T follicular helper cell (primary cell): ENCODE measurements around the gene ATIC.
"Not testable (repeated sequence)": the region's sequence is repeated elsewhere in the genome, so short reads cannot be mapped to it uniquely, and the experiment has no call there.

Experiments used
- DNase-seq: peaks from one replicate; pipeline ENCODE4 v3.0.0-alpha.2; 2020; ENCODE audit warnings: low read depth

ATIC gene

DNA sequence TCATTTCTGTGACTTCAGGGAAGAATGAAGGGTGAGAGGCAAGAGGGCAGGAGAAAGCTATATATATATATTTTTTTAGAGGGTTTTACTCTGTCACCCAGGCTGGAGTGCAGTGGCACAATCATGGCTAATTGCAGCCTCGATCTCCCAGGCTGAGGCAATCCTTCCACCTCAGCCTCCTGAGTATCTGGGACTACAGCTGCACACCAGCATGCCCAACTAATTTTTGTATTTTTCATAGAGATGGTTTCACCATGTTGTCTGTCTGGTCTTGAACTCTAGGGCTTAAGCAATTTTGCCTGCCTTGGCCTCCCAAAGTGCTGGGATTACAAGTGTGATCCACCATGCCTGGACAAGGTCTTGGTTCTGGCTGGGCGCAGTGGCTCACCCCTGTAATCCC, 3.4 kb downstream of the ATIC start:
- no peak for DNase-seq

DNA sequence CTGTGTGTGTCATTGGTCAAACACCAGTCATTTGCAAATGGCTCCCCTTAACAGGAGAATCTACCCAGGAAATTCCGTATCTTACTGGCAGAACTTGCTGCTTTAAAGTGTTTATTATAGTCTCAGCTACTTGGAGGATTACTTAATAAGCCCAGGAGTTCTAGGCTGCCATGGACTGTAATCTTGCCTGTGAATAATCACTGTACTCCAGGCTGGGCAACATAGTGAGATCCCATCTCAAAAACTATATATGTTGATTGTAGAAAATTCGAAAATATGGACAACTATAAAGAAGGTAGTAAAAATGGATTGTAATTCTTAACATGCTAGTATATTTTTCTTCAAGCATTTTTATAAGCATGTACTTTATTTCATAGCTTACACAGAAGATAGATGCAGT, 4.5 kb downstream of the ATIC start:
- DNase-seq: no peak

DNA sequence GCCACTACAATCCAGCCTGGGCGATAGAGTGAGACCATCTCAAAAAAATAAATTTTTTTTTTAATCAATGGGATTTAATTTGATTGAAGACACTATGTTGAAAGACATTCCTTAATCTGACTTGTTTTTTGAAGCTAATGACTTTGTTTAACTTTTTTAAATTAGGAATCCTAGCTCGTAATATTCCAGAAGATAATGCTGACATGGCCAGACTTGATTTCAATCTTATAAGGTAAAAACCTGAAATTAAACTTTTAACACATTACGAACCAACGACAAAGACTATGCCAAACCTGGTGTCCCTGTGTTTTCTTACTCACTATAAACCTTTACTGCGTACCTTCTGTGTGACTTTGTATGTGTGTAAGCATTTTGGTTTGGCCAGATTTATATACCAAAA, 7.6 kb downstream of the ATIC start:
- DNase-seq: no peak

DNA sequence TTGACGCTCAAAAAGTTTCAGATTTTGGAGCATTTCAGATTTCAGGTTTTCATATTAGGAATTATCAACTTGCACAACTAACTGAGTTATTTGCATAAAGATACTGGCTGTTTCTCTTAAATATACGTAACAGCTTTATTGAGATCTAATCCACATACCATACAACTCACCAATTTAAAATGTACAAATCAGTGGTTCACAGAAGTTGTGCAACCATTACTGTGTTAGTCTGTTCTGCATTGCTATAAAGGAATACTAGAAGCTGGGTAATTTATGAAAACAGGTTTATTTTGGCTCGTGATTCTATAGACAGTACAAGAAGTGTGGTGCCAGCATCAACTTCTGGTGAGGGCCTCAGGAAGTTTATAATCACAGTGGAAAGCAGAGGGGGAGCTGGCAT, 8.2 kb downstream of the ATIC start:
- no peak for DNase-seq

DNA sequence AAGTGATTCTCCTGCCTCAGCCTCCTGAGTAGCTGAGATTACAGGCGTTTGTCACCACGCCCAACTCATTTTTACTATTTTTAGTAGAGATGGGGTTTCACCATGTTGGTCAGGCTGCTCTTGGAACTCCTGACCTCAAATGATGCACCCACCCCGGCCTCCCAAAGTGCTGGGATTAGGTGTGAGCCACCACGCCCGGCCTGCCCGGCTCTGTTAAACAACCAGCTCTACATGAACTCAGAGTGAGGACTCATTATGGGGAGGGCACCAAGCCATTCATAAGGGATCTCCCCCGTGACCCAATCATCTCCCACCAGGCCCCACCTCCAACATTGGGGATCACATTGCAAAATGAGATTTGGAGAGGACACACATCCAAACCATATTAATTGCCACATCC, 8.8 kb downstream of the ATIC start:
- no peak for DNase-seq

DNA sequence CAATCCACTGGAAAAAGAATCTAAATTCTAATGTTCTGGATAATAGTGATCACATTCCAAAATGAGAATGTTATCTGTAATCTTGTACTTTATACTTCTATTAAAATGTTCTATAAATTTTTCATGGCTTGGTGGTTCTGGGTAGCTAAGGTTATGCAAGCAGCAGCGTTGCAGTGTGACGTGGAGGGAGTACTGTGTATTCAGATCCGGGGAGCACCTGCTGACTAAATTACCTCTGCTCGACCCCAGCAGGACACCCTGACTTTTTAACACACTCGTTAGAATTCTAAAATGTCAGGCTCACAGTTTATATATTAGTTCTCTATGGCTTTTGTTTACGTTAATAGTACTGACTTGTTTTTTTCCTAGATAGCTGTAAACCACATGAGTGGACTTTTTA, 13.0 kb downstream of the ATIC start:
- no peak for DNase-seq

DNA sequence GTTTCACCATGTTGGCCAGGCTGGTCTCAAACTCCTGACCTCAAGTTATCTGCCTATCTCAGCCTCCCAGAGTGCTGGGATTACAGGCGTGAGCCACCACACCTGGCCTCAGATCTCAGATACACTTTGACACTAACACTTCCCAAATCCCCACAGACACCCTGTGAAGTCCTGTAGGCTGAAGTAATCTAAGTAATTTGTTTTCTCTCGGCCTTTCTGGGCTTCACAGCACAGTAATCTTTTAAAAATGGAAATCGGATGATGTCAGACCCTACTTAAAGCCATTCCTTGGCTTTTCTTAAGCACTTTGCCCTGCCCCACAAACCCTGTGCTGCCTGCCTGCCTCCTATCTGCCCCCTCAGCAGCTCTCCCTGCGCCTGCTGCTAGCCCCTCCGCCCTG, 16.2 kb downstream of the ATIC start:
- DNase-seq: no peak

DNA sequence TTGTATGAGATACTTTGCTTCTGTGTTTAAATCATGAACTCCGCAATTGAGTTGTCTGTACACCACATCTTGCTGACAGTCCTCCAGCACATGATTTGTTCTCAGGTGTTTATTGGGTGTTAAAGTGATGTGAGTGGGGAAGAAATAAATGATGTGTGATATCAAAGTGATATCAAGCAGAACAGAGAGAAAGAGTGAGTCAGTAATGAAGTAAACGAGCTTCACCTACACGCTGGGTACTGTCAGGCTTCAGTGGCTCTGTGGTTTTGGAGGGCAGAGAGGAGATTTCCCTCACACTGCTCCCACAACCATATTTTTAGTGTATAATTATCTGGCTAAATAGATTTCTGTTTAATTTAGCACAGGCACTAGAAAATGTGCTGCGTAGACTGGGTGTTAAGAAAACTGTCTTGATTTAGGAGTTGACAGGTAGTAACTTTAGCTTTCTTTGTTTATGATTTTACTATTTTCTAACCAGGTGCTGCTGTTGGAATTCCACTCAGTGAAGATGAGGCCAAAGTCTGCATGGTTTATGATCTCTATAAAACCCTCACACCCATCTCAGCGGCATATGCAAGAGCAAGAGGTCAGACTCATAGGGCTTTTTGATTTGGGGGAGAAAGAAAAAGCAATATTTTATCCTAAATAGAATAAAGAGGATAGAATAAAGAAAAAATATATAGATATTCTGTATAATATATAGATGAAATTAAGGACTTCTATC, 21.2 kb downstream of the ATIC start:
- DNase-seq: no peak

DNA sequence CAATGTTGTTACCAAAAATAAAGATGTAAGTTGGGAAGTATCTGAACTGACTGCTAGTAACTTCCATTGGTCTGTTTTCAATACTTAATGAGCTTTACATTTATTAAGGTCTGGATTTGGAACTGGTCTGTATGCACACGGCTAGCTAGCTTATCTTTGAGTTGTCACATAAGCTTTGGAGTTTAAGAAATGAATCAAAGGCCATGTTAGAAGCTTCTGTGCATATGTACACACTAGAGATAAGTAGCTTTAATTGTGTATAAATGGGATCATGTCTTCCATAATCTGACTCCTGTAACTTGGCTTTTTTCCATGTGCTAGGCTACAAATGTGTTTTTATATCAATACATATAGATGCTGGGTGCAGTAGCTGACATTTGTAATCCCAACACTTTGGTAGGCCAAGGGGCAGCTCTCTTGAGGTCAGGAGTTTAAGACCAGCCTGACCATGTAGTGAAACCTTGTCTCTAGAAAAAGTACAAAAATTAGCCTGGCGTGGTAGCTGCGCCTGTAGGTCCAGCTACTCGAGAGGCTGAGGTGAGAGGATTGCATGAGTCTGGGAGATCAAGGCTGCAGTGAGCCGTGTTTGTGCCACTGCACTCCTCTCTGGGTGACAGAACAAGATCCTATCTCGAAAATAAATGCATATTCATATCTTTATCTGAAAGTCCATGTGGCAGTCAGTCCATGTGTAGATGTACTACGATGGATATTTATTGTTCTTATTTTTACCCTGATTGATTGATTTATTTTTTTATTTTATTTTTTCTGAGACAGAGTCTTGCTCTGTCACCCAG, 27.2 kb downstream of the ATIC start:
- DNase-seq: no peak

DNA sequence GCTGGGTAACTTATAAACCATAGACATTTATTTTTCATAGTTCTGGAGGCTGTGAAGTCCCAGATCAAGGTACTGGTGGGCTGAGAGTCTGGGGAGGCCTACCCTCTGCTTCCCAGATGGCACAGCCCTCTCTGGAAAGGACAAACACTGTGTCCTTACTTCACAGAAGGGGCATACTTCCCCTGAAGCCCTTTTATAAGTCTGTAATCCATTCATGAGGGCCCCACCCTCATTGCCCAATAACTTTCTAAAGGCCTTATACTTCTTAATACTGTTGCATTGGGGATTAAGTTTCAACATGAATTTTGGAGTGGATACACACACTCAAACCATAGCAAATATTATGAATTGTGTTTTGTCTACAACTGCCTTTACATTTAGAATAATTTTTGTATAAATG, 36.0 kb downstream of the ATIC start:
- no peak for DNase-seq

DNA sequence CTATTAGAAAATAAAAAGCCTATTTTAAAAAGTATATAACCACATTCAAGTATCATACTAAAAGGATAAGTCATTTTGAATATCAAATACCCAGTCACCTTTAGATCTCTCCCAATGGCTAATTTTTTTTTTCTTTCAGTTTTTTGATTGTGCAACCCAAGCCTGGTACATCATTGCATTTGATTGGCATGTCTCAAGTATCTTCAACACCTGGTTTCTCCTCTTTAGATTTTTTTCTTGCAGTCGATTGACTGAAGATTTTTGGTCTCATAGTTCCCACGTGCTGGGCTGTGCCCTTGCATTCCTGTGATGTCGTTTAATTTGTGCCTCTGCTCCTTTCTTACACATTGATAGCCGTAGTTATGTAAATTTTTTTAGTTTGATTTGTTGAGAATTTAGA, 40.7 kb downstream of the ATIC start:
- no peak for DNase-seq

DNA sequence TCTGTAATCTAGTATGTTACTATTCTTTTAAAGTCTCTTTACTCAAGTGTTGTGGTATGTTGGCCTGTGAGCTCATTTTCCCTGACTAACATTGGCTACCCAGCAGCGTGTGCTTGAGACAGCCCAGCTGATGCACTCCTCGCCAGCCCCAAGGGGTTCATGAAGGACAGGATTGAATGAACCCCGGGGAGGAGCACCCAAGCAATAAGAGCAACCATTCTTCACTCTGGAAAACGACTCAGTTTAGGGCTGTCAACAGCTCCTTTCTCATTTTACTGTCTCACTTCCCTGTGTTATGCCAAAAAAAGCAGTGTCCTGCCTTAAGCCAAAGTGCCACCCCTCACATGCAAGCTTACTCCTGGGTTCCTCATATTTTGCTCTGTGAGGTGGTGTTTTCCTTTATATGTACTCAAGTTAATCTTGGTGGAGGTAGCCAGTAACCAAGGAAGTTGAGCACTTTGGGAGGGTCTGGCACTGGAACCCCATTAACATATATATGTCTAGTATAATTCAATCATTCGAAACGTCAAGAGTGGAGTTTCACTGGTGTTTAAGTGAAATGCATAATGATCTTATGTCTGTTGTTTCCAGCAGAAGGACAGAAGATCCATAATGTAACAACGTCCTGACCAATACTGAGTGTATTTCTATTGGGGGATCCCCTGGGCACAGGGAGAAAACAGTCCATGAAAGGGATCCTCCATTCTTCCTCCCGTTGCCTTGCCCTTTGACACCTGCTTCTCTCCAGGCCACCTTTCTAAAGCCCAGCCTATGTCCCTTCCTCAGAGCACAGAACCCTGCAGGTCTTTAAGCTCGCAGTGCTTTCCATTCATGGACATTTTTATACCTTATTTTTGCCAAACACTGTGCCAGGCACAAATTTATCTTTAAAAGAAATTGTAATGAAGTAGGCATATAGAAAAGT, 43.2 kb downstream of the ATIC start:
- DNase-seq: no peak

DNA sequence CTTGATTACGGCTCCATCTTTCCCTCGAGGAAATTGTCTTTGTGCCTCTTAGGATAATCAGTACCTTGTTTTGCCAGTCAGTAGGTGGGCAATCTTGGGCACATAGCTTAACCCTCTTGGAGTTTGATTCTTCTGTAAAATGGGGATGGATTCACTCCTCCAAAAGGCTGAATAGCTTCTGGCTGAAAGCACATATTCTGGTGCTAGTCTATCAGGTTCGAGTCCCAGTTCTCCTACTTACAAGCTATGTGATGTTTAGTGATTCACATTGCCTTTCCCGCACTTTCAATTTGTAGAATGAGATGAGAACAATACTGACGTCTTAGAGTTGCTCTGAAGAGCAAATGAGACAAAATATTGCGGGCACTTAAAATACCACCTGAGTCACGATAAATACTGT, 43.9 kb downstream of the ATIC start:
- no peak for DNase-seq

DNA sequence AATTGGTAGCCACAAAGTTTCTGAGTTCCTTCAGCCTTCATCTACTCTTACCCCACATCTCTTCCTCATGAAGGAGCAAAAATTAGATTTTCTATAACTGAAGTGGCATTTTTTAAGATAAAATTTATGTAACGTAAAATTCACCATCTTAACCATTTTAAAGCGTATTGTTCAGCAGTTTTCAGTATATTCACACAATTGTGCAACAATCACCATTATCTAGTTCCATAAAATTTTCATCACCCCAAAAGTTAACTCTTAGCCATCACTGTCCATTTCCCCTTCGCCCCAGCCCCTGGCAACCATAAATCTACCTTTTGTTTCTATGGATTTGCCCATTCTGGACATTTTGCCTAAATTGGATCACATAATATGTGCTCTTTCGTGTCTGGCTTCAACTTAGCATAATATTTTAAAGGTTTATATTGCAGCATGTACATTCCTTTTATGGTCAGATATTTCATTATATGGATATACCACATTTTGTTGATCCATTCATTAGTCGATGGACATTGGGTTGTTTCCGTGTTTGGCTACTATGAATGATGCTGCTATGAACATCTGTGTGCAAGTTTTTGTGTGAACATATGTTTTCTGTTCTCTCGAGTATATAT, 44.6 kb downstream of the ATIC start:
- DNase-seq: no peak

DNA sequence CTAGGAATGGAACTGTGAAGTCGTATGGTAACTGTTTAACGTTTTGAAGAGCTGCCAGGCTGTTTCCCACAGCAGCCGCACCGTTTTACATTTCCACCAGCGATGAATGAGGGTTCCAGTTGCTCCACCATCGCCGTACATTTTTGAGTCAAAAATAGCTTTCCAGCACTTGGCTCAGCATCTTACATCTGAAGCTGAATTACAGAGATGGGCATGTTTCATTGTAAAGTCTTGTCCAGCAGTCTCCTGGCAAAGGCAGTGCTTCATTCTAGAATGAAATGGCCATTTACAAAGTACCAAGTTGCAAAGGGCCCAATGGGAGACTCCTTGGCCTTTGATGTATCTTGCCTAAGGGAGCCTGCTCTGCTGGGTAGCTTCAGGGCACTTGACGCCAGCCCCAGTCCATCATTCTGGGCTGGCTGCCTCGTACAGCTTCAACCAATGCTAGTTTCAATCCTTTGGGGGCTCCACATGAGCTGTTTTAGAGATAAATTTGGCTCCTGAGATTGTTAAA, 45.1 kb downstream of the ATIC start:
- DNase-seq: no peak

DNA sequence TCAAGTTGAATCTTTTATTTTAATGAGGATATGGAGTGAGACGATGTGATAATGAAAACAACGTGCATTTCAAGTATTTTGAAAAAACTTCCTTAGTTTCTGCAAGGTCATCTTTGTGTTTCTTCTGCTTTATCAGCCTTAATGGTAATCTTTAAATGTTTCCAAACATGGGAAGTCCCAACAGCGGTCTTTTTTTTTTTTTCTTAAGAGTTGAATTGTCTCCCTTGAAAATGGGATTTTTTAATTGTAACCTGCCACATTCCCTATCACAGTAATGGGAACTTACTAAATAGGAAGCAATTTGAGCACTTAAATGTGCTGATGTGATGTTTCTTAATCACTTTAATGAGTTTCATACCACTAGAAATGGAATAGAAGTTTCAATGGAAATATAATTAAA, 45.8 kb downstream of the ATIC start:
- DNase-seq: no peak

DNA sequence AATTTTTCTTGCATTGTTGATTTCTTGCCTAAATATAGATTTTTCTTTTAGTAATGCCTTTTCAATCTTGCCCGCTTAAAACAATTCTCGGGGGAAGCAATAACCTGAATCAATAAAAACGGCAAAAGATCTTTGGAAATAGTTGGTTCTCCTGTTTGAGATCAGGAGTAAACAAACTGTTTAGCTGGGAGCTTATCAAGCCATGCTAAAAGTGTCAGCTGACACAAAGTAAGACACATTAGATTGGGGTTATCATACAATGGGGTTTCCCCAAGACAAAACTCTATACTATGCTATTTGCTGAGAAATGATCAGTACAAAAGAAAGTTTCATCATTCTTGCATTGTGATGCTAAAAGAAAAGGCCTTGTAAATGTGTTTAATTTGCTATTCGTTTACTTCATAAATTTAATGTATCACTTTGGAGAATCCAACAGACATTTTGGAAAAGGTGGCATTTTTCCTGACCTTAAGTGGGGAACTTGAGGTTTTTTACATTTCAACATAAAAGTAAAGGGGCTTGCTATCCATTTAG, 46.5 kb downstream of the ATIC start:
- DNase-seq: no peak

DNA sequence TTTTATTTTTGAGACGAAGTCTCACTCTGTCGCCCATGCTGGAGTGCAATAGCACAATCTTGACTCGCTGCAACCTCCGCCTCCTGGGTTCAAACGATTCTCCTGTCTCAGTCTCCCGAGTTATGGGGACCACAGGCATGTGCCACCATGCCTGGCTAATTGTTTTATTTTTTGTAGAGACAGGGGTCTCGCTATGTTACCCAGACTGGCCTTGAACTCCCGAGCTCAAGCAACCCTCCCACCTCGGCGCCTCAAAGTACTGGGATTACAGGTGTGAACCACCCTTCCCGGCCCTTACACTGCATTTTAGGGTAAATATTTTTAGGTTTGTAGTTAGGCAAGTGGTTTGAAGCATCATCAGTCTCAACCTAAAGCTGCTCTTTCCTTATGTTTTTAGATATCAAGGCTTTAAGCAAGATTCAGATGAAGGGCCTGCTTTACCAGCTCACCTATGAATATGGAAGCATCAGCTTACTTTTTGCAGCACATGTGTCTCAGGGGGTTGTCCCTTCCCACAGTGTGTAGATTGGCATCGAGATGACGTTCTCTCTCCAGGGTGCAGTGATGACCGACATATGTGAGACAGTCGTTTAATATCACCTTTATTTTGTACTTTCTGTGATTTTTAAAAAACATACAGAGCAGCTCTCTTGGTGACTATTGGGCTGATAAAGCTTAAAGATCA, 47.2 kb downstream of the ATIC start:
- no peak for DNase-seq

DNA sequence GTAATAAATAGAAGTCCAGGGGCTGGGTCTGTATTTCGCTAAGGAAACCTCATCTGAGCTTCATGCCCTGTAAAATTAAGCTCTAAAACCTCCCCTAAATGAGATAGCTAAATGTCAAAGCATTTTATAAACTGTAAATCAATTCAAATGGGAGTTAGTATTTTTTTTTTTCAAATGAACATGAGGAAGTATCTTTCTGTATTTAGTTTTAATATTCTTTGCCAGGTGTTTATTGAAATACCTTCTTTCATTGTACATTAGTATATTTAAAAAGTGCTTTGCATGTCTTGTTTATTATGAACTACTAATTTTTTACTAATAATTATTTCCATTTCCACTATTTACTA, 47.7 kb downstream of the ATIC start:
- DNase-seq: no peak

DNA sequence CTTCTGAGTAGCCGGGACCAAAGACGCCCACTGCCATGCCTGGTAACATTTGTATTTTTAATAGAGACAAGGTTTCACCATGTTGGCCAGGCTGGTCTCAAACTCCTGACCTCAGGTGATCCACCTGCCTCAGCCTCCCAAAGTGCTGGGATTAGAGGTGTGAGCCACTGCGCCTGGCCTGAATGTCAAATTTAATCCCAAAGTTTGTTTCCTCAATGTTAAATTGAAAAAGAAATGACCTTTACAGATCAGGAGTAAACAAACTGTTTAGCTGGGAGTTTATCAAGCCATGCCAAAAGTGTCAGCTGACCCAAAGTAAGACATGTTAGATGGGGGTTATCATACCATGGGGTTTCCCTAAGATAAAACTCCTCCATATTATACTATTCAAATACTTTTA, 48.2 kb downstream of the ATIC start:
- not testable (repeated sequence) for DNase-seq

DNA sequence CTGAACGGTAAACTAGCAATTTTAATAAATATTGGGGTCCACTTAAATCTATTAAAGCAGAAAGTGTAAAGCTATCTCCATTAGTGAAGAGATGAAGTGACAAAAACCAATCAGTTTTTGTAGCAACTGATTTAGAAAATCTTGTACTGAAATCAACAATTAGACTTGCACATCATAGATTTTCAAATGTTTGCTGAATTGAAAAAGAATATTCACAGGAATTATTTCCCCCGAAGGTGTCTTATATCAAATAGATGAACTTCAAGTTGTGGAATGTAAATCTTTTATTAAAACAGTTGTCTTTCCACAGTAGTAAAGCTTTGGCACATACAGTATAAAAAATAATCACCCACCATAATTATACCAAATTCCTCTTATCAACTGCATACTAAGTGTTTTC, 48.7 kb downstream of the ATIC start:
- no peak for DNase-seq
